ENCODE data around the gene GNAQ.

DNA sequence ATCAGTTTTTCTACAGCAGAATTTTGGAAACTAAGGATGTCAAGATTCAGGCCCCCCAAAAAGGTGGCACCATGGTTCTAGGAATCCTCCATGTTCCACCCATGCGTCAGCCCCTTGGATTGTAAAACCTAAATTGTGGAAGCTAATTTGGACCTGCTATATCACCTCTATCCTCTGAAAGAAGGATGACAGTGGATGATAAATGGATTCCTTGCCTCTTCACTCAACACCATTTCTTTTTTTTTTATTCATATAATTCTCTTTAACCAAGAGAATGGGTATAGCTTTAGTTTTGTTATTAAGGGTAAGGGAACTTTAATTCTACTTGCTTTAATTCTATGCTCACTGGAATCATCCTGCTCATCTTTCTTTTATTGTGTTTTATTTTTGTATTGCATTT is 71.8 kb downstream of the GNAQ start:
- TF ChIP-seq CEBPB (IDR thresholded peaks at IDR 0.05; ENCODE audit: low read depth, low read length) (no peak), BHLHE40 (IDR thresholded peaks at IDR 0.05; ENCODE audit: low read depth, low read length) (no peak), MXI1 (IDR thresholded peaks at IDR 0.05; ENCODE audit: borderline replicate concordance, low read depth, low read length) (no peak), POLR2A (IDR thresholded peaks at IDR 0.05; ENCODE audit: low read depth, low read length) (no peak), SMC3 (IDR thresholded peaks at IDR 0.05; ENCODE audit: low read depth, low read length) (no peak), RCOR1 (IDR thresholded peaks at IDR 0.05; ENCODE audit: insufficient replicate concordance, low read length) (no peak), NFE2L2 (IDR thresholded peaks at IDR 0.05; ENCODE audit: low read depth, low read length) (no peak), MAFK (IDR thresholded peaks at IDR 0.05; ENCODE audit: low read depth, low read length) (no peak), MAZ (IDR thresholded peaks at IDR 0.05; ENCODE audit: borderline replicate concordance, low read depth, low read length) (no peak), RAD21 (IDR thresholded peaks at IDR 0.05; ENCODE audit: low read length) (no peak), CHD1 (IDR thresholded peaks at IDR 0.05; ENCODE audit: low read depth, low read length) (no peak)
- TF ChIP-seq, protein P1, sequence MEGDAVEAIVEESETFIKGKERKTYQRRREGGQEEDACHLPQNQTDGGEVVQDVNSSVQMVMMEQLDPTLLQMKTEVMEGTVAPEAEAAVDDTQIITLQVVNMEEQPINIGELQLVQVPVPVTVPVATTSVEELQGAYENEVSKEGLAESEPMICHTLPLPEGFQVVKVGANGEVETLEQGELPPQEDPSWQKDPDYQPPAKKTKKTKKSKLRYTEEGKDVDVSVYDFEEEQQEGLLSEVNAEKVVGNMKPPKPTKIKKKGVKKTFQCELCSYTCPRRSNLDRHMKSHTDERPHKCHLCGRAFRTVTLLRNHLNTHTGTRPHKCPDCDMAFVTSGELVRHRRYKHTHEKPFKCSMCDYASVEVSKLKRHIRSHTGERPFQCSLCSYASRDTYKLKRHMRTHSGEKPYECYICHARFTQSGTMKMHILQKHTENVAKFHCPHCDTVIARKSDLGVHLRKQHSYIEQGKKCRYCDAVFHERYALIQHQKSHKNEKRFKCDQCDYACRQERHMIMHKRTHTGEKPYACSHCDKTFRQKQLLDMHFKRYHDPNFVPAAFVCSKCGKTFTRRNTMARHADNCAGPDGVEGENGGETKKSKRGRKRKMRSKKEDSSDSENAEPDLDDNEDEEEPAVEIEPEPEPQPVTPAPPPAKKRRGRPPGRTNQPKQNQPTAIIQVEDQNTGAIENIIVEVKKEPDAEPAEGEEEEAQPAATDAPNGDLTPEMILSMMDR (conservative IDR thresholded peaks at IDR 0.05; ENCODE audit: low read depth, low read length), result no peak
- TF ChIP-seq, protein P2, sequence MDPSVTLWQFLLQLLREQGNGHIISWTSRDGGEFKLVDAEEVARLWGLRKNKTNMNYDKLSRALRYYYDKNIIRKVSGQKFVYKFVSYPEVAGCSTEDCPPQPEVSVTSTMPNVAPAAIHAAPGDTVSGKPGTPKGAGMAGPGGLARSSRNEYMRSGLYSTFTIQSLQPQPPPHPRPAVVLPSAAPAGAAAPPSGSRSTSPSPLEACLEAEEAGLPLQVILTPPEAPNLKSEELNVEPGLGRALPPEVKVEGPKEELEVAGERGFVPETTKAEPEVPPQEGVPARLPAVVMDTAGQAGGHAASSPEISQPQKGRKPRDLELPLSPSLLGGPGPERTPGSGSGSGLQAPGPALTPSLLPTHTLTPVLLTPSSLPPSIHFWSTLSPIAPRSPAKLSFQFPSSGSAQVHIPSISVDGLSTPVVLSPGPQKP (IDR thresholded peaks at IDR 0.05; ENCODE audit: borderline replicate concordance, low read depth, low read length), result no peak
- TF ChIP-seq, protein P3, sequence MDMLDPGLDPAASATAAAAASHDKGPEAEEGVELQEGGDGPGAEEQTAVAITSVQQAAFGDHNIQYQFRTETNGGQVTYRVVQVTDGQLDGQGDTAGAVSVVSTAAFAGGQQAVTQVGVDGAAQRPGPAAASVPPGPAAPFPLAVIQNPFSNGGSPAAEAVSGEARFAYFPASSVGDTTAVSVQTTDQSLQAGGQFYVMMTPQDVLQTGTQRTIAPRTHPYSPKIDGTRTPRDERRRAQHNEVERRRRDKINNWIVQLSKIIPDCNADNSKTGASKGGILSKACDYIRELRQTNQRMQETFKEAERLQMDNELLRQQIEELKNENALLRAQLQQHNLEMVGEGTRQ (IDR thresholded peaks at IDR 0.05; ENCODE audit: low read depth, low read length), result no peak

Measured in IMR-90 (cell line).